K562 (cell line): ENCODE measurements around the gene PEPD. TPM values are rescaled to one million over a fixed set of nuclear protein-coding genes. Genes with fewer than 3 reads are reported as not detected.

Experiments used
- DDX20 ChIP-seq: fragments of 450-650 bp; IDR thresholded peaks from 2 replicates; pipeline ENCODE4 v1.6.1; 2016; ENCODE audit warnings: missing genetic modification characterization, low read depth, mild to moderate bottlenecking, missing compliant biosample characterization, moderate library complexity
- E4F1 ChIP-seq: fragments of 250-450 bp; sonication (Bioruptor Pico); IDR thresholded peaks from 2 replicates; pipeline ENCODE4 v1.5.0; 2021; ENCODE audit warnings: mild to moderate bottlenecking, borderline replicate concordance
- FOXM1 ChIP-seq, 2 experiments: fragments of 450-650 bp in 1 of 2; sonication (generic) in 1 of 2; formaldehyde crosslinking in 1 of 2; IDR thresholded peaks; 2 replicates each; pipeline versions ENCODE4 v1.6.1 to v1.9.0; 2017 to 2022; ENCODE audit warnings: low read depth in 2 of 2, mild to moderate bottlenecking in 2 of 2, missing genetic modification reagents in 1 of 2, moderate library complexity in 1 of 2
- HDGF ChIP-seq: fragments of 450-650 bp; IDR thresholded peaks from 2 replicates; pipeline ENCODE4 v1.6.1; 2016
- JUND ChIP-seq, 2 experiments: IDR thresholded peaks; 2 replicates in 1 of 2; 3 replicates in 1 of 2; pipeline ENCODE4 v1.6.1; 2011; ENCODE audit warnings: borderline replicate concordance in 2 of 2, low read depth in 2 of 2, low read length in 2 of 2, improper control_type of control experiment in 1 of 2, missing biosample characterization in 1 of 2, missing genetic modification characterization in 1 of 2, missing genetic modification reagents in 1 of 2
- NFE2 ChIP-seq: IDR thresholded peaks from 2 replicates; pipeline ENCODE4 v1.6.1; 2014; ENCODE audit warnings: antibody characterized with exemption, low read depth
- NFE2L1 ChIP-seq: fragments of 450-650 bp; IDR thresholded peaks from 2 replicates; pipeline ENCODE4 v1.6.1; 2016; ENCODE audit warnings: missing genetic modification characterization, low read depth, mild to moderate bottlenecking, missing compliant biosample characterization, moderate library complexity, borderline replicate concordance
- SIRT6 ChIP-seq: IDR thresholded peaks from one replicate; pipeline ENCODE4 v1.6.1; 2012; ENCODE audit warnings: low read depth, mild to moderate bottlenecking, control low read depth, inconsistent platforms, low read length, moderate library complexity
- SREBF1 ChIP-seq: fragments of 150-350 bp; IDR thresholded peaks from 2 replicates; pipeline ENCODE4 v1.6.1; 2014; ENCODE audit warnings: antibody characterized with exemption, low read depth, low read length, borderline replicate concordance
- TEAD4 ChIP-seq, 2 experiments: sonication (generic) in 1 of 2; formaldehyde crosslinking in 1 of 2; IDR thresholded peaks; 2 replicates each; pipeline versions ENCODE4 v1.6.1 to v1.8.0; 2012 to 2022; ENCODE audit warnings: borderline replicate concordance in 1 of 2, inconsistent platforms in 1 of 2, low read length in 1 of 2, mild to moderate bottlenecking in 1 of 2, missing genetic modification reagents in 1 of 2
- ZBTB26 ChIP-seq: fragments of 450-650 bp; formaldehyde crosslinking; IDR thresholded peaks from 2 replicates; pipeline ENCODE4 v1.4.0; 2022; ENCODE audit warnings: missing genetic modification characterization
- ZBTB40 ChIP-seq, 2 experiments: fragments of 450-650 bp in 1 of 2; sonication (generic) in 1 of 2; formaldehyde crosslinking in 1 of 2; IDR thresholded peaks; 2 replicates each; pipeline versions ENCODE4 v1.7.1 to v1.9.0; 2016 to 2022; ENCODE audit warnings: inconsistent platforms in 1 of 2, mild to moderate bottlenecking in 1 of 2, missing genetic modification reagents in 1 of 2
- ZNF41 ChIP-seq: fragments of 250-450 bp; sonication (Bioruptor Pico); conservative IDR thresholded peaks from 2 replicates; pipeline ENCODE4 v1.4.0; 2020; ENCODE audit warnings: mild to moderate bottlenecking
- polyA plus RNA-seq, 8 experiments: library from polyadenylated mRNA; depleted of rRNA in 4 of 8; stranded (reverse) in 5 of 8; unstranded in 3 of 8; fragments of >200 nt; fragmentation: Nextera tagmentation in 2 of 8; fragmentation: Illumina TruSeq in 1 of 8; extraction: Ambion mirVana in 2 of 8; extraction: Trizol in 1 of 8; gene quantifications; 2 replicates each; pipeline versions ENCODE4 v1.2.1 to v1.2.3, GENCODE V29; 2011 to 2014; ENCODE audit warnings: inconsistent platforms in 1 of 8, missing spikeins in 1 of 8
- total RNA-seq, 7 experiments: library from RNA; depleted of rRNA in 6 of 7; stranded (reverse); fragments of >200 nt in 6 of 7; fragmentation: Illumina TruSeq in 2 of 7; extraction: Trizol in 2 of 7; gene quantifications; 2 replicates each; pipeline versions ENCODE4 v1.2.1 to v1.2.3, GENCODE V29; 2011 to 2021; ENCODE audit warnings: low replicate concordance in 1 of 7

PEPD gene
- total and polyA plus RNA-seq, 9 of the 15 experiments (the other 6 are each of a cell fraction or from before 2014, with no cell fraction given): 1.3 to 19.2 (median 16.0) TPM

DNA sequence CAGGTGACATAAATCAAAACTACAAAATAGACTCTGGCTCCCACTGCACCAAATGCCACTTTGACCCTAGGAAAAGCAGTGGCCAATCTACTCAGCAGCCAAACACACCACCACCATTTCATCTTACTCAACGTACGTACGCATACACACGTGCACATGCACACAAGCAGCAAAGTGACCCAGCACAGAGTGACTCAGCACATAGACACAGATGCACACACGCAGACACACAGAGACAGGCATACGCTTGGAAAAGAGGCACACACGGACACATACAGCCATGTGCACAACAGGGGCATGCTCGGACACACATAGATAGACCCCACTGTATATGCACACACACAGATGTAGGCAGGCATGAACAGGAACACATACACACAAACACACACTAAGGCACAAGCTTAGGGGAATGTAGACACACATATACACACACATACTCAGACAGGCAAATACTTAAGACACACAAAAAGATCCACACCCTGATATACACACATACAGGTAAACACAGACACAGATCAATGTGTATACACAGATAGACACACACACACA, 37.3 kb downstream of the PEPD start (continued):
- TF ChIP-seq NFE2L1 (tag) (peak; percentile 34; the same call in 1 of the 2 replicates), HDGF (no peak), SIRT6 (no peak), JUND (IDR thresholded peaks at IDR 0.05; ENCODE audit: borderline replicate concordance, low read depth, low read length) (no peak), JUND (tag; IDR thresholded peaks at IDR 0.05; ENCODE audit: borderline replicate concordance, low read depth, low read length) (no peak), NFE2 (peak; percentile 52), TEAD4 (IDR thresholded peaks at IDR 0.05; ENCODE audit: low read length) (no peak), TEAD4 (CRISPR knock-in tag; IDR thresholded peaks at IDR 0.05; ENCODE audit: borderline replicate concordance) (no peak), FOXM1 (IDR thresholded peaks at IDR 0.05; ENCODE audit: low read depth) (no peak), FOXM1 (CRISPR knock-in tag; IDR thresholded peaks at IDR 0.05; ENCODE audit: low read depth) (no peak), SREBF1 (no peak), E4F1 (no peak), ZBTB40 (IDR thresholded peaks at IDR 0.05) (no peak), ZBTB40 (CRISPR knock-in tag; IDR thresholded peaks at IDR 0.05) (no peak), ZNF41 (CRISPR knock-in tag) (no peak), ZBTB26 (CRISPR knock-in tag) (no peak), DDX20 (tag) (no peak)
